H1 (cell line): Measurements from ENCODE around the gene RHBDD2. TPM values are rescaled to one million over a fixed set of nuclear protein-coding genes. Genes with fewer than 3 reads are reported as not detected.

Source experiments
- GTF2F1 ChIP-seq: IDR thresholded peaks from 2 replicates; pipeline ENCODE4 v1.6.1; 2012; ENCODE audit warnings: low read depth, low read length, improper control_type of control experiment, borderline replicate concordance
- POLR2AphosphoS5 ChIP-seq: IDR thresholded peaks from 2 replicates; pipeline ENCODE4 v1.6.1; 2011; ENCODE audit warnings: low read depth, low read length
- RNF2 ChIP-seq: fragments of 200-900, 300-1000 bp; sonication (generic); IDR thresholded peaks from 2 replicates; pipeline ENCODE4 v1.7.1; 2016; ENCODE audit warnings: borderline replicate concordance, low read depth, mild to moderate bottlenecking, antibody characterized with exemption, low read length; ENCODE audit not compliant: poor library complexity, severe bottlenecking; ENCODE audit errors: missing control alignments
- SIN3A ChIP-seq, 2 experiments: IDR thresholded peaks in 1 of 2; conservative IDR thresholded peaks in 1 of 2; 2 replicates each; pipeline ENCODE4 v1.6.1; 2011 to 2012; ENCODE audit warnings: low read length in 2 of 2, improper control_type of control experiment in 1 of 2, low read depth in 1 of 2, mild to moderate bottlenecking in 1 of 2
- polyA plus RNA-seq, 7 experiments: library from polyadenylated mRNA; depleted of rRNA in 3 of 7; stranded (reverse) in 5 of 7; unstranded in 2 of 7; fragments of >200 nt in 5 of 7; fragments of 200-250 nt in 2 of 7; gene quantifications; 1 replicate in 5 of 7; 2 replicates in 1 of 7; 4 replicates in 1 of 7; pipeline versions ENCODE4 v1.2.1 to v1.2.3, GENCODE V29; 2011 to 2013; ENCODE audit warnings: missing spikeins in 2 of 7, mixed read lengths in 2 of 7
- total RNA-seq: library from RNA; stranded (reverse); fragmentation: NEBNext Ultra II Directional; extraction: Animal tissue kit (Norgen Biotek cat#: 25700); gene quantifications from 2 replicates; pipeline ENCODE4 v1.2.1, GENCODE V29; 2021

The RHBDD2 gene
- total and polyA plus RNA-seq, 2 of the 8 experiments (the other 6 are each of a cell fraction or from before 2014, with no cell fraction given): 28.3 to 65.5 TPM

- TF ChIP-seq RNF2: no peak
- TF ChIP-seq GTF2F1: no peak
- TF ChIP-seq SIN3A (conservative IDR thresholded peaks at IDR 0.05 in 1 of 2, IDR thresholded peaks at IDR 0.05 in 1 of 2; ENCODE audit: low read depth in 1 of 2, low read length in 2 of 2): no peak
- TF ChIP-seq POLR2AphosphoS5: no peak
Measured at GRCh38 chr7:75921479-75921878, 42.6 kb downstream of the RHBDD2 start (continued).
